ENCODE results near the gene FOCAD. TPM values are rescaled to one million over a fixed set of nuclear protein-coding genes. Genes with fewer than 3 reads are reported as not detected.

Gene FOCAD, protein sequence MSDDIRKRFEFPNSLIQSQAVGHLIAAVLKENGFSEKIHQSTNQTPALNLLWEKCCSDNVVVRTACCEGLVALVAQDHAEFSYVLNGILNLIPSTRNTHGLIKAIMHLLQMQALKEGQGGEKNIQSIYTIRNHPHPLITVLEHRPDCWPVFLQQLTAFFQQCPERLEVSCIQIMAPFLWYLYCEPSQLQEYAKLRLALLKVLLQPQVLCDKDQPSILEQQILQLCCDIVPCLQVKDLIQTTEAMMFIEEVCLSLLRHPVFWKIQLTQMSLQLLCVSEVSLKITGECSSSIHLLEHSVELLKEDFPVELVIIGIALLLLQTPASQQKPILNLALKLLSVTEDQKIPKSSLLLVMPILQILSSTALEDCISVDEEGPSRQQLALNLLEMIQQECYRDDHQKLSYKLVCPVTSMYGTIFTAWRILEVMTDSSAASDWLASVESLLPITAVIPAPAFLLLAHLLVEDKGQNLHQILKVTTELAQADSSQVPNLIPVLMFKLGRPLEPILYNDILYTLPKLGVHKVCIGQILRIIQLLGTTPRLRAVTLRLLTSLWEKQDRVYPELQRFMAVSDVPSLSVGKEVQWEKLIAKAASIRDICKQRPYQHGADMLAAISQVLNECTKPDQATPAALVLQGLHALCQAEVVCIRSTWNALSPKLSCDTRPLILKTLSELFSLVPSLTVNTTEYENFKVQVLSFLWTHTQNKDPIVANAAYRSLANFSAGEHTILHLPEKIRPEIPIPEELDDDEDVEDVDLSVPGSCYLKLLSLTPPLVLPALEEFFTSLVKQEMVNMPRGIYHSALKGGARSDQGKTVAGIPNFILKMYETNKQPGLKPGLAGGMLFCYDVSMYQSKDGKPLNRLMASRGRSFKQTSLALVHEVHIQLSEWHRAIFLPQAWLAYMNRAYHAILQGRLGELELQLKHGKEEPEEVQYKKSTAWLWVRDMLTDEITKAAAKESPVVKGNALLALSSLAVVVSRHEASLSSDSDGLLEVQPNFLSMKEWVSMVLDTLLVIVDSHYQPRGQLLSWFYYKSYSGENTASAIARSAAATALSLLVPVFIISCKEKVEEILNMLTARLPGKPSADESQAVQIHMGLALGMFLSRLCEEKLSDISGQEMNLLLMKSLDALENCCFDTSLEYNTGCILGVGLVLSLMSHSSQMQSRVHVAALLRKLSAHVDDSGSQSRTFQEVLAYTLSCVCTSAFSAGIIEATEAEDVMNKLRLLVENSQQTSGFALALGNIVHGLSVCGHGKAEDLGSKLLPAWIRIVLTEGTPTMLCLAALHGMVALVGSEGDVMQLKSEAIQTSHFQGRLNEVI (N-terminal part only)
- 27.2 TPM for total RNA-seq

DNA sequence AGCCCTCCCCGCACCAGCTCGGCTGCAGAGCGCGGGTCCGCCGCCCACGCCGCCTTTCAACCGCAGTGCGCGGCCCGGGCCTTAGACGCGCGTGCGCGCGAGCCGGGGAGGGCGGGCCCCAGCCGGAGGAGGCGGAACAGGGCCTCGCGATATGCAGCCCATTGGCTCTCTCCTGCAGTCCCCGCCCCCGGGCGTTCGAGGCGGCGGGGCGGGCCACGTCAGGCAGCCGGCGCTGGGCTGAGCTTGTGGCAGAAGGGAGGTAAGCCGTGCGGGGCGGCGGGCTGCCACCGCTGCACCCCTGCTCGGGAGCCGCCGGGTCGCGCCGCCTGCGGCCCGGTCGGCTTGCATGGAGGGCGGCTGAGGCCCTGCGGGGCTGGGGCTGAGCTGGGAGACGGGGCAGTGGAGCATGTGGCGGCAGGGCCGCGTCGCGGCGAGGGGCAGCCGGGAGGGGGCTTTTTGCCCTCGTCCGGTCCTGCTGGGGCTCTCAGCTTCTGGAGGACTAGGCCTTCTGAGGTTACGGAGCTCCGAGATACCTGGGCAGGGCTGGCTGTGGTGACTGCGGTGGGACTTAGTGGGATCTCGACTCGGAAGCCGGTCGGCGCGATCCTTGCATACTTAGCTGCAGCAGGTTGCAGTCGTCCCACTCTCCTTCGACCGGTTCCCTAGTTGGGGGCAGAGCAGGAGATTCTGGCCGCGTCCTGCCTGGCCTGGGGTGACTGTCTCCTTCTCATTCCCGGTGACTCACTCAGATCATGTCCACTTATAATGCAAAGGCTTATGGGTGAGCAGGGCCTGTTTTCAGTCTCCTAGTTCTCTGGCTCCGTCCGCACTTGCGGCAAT, at the start of gene FOCAD:
TSS of gene FOCAD (plus strand) at position 225 of the 840 bp plus-strand sequence. CDS start 31,095 bp downstream, outside the sequence.
- peak; percentile 95 for DNase-seq (ENCODE audit: low spot score)

DNA sequence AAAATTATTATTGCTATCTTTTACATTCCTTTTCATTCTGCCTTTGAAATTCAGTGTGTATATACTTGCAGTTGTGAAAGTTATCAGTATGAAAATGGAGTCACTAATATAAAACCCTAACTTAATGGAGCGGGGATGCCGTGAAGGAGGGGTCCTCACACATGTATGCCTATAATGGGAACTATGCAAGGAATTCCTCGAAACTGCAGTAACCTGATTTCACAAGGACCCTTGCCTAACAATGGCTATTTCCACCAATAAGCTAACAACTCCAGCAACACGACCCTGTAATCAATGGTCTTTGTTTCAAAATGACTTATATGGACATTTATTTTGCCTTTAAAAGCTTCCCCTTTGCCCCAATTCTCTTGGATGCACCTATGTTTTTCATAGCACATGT, 49.2 kb upstream of the FOCAD start:
- DNase-seq (ENCODE audit: low spot score): no peak

DNA sequence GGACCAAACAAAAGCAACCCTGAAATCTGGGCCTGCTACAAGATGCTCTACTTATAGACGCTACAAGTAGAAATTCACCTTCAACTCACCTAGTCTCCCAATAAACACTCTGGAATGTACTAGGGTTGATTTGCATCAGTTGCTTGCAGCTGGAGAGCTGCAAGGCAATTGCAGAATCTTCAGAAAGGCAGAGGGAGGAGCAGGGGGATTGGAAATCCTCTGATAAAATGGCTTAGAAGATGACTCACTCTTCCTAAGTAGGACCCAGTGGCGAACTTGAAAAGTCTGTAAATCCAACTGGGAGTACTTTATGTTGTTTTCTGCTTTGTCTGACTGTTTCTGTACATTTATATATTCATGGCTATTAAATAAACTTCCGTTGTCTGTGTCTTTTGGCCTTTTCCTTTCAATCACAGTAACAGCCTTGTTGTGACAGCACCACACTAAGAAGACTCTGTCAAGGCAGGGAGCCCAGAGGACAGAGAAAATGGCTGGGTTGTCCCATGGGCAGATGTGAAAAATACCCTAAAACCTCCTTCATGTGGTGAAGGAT, 47.1 kb upstream of the FOCAD start:
- DNase-seq (ENCODE audit: low spot score): no peak

DNA sequence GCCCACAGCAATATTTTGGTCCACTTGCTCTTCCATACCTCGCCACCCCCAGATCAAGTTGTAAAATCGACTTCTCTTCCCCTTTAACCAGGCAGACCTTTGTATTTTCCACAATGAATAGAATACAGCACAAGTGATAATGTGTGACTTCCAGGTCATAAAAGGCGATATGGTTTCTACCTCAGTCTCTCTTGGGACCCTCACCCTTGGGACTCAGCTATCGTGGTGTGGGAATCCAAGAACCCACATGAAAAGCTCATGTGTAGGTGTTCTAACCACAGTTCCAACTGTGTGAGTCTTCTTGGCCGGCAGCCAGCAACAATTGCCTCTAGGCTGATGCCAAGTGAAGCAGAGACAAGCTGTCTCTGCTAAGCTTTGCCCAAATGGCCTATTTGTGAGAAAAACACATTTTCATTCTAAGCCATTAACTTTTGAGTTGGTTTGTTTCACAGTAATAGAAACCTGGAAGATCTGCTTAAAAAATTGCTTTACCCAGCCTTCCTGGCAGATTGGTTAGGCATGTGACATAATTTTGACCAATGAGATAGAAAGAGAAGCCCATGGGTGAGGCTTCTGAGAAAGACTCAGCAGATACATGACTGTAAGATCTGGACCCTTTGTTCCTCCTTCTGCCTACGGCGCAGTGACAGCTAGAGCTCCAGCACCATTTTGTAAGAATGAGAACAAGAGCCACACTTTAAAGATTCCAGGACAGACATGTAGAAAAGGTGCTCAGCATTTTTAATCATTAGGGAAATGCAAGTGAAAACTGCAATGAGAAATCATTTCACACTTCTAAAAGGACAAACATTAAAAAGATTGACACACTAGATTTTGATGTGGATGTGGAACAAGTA, 43.5 kb upstream of the FOCAD start:
- peak; percentile 26 for DNase-seq (ENCODE audit: low spot score)

DNA sequence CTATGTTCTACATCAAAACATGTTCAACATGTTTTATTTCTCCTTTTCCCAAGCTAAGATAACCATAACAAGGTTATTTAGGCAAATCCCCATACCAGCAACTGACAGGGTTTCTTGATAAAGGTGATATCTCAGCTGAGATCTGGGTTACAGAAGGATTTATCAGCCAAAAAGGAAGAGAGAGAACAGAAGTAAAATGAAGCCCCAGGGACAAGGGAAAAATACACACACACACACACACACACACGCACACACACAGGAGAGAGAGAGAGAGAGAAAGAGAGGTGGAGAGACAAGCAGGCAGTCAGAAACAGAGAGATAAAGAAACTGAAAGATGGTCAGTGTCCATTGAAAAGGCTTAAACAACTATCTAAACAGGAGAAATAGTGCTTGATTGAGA, 42.0 kb upstream of the FOCAD start:
- no peak for DNase-seq (ENCODE audit: low spot score)

DNA sequence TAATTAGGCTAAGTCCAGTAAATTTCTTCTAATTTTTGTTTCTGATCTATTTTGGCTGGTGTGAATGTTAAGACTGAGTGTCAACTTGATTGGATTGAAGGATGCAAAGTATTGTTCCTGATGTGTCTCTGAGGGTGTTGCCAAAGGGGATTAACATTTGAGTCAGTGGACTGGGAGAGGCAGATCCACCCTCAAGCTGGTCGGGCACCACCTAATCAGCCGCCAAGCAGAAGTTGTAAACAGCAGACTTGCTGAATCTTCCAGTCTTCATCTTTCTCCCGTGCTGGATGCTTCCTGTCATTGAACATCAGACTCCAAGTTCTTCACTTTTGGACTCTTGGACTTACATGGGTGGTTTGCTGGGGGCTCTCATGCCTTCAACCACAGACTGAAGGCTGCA, 40.4 kb upstream of the FOCAD start:
- DNase-seq (ENCODE audit: low spot score): no peak

DNA sequence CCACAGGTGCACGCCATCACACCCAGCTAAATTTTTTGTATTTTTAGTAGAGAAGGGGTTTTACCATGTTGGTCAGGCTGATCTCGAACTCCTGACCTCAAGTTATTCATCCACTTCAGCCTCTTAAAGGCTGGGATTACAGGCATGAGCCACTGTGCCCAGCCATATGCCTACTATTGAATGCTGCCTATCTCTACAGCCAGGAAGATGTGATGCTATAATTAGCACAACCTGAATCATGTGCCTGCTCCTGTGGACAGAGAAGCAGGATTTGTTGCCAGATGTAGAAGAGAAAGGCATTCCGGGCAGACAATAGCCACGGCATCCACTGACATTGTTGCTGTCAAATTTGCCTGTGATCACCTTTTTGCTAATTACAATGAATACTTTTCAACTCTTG, 37.4 kb upstream of the FOCAD start:
- DNase-seq (ENCODE audit: low spot score): no peak

DNA sequence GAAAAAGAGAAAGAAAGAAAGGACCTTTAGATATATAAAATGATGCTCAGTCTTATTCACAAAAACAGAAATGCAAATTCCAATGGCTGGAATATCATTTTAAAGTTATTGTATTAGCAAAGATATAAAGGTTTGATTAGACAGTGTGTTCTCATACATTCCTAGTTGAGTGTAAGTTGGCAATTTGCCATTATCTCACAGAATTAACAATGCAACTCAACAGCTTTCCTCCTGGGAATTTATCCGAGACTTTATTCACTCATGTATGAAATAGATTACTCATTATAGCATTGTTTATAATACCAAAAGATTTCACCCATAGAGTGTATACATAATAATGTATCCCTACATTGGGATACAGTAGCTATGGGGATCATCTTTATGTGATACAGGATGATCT, 34.7 kb upstream of the FOCAD start:
- DNase-seq (ENCODE audit: low spot score): no peak

DNA sequence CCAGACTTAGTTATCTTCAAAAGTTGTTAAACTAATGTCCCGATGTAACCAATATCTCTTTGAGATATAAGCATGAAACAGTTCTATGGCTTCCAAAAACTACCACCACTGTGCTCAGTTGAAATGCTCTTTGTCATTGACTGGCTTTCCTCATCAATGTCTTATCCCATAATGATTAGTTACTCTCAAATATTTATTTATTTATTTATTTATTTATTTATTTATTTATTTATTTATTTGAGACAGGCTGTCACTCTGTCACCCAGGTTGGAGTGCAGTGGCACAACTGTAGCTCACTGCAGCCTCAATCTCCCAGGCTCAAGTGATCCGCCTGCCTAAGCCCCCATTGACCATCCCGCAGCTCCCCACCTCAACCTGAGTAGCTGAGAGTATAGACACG, 33.7 kb upstream of the FOCAD start:
- DNase-seq (ENCODE audit: low spot score): no peak

DNA sequence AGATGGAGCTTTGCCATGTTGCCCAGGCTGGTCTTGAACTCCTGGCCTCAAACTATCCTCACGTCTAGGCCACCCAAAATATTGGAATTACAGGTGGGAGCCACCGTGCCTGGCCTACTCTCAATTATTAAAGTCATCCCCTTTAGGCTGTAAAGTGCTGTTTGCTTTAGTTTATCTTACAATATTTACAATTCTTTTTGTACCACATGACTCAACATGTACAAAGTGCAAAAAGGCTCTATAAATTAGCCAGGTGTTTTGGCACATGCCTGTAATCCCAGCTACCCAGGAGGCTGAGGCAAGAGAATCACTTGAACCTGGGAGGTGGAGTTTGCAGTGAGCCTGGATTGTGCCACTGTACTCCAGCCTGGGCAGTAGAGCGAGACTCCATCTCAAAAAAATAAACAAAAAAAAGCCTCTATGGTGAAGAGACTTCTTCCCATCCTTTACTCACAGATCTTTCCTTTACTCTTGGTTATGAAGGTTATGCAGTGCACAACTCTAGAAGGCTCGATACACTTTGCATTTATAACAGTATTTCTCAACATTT, 33.2 kb upstream of the FOCAD start:
- DNase-seq (ENCODE audit: low spot score): no peak

DNA sequence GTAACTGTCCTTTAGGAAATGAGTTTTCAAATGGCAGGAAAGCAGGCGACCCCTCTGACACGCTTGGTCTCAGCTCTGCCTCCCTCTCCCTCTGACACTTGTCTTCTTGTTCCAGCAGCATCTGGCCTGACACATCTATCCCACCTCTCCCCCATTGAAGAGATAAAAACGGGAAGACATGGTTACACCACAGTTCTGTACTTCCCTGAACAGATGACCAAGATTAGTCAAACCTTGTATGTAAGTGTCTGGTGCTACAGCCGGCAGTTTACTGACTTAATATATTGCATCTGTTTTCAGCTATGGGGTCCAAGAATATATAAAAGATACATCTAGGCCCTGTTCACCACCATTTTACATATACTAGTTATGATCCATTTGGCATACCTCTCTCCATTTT, 32.1 kb upstream of the FOCAD start:
- no peak for DNase-seq (ENCODE audit: low spot score)

DNA sequence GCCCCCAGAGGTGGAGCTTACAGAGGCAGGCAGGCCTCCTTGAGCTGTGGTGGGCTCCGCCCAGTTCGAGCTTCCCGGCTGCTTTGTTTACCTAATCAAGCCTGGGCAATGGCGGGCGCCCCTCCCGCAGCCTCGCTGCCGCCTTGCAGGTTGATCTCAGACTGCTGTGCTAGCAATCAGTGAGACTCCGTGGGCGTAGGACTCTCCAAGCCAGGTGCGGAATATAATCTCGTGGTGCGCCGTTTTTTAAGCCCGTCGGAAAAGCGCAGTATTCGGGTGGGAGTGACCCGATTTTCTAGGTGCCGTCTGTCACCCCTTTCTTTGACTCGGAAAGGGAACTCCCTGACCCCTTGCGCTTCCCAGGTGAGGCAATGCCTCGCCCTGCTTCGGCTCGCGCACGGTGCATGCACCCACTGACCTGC, 25.8 kb upstream of the FOCAD start:
- DNase-seq (ENCODE audit: low spot score): peak; percentile 26

DNA sequence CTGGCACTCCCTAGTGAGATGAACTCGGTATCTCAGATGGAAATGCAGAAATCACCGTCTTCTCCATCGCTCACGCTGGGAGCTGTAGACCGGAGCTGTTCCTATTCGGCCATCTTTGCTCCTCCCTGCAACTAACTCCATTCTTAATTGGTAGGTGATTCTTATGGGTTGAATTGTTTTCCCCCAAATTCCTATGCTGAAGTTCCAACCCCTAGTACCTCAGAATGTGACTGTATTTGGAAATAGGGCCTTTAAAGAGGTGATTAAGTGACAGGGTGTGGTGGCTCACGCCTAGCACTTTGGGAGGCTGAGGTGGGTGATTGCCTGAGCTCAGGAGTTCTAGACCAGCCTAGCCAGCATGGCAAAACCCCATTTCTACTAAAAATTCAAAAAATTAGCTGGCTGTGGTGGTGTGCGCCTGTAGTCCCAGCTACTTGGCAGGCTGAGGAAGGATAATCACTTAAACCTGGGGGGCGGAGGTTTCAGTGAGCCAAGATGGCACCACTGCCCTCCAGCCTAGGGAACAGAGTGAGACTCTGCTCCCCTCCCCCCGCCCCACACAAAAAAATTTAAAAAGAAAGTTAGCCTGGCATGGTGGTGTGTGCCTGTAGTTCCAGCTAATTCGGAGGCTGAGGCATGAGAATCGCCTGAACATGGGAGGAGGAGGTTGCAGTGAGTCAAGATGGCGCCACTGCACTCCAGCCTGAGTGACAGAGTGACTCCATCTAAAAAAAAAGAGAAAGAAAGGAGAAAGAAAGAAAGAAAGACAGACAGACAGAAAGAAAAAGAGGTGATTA, 25.2 kb upstream of the FOCAD start:
- no peak for DNase-seq (ENCODE audit: low spot score)

DNA sequence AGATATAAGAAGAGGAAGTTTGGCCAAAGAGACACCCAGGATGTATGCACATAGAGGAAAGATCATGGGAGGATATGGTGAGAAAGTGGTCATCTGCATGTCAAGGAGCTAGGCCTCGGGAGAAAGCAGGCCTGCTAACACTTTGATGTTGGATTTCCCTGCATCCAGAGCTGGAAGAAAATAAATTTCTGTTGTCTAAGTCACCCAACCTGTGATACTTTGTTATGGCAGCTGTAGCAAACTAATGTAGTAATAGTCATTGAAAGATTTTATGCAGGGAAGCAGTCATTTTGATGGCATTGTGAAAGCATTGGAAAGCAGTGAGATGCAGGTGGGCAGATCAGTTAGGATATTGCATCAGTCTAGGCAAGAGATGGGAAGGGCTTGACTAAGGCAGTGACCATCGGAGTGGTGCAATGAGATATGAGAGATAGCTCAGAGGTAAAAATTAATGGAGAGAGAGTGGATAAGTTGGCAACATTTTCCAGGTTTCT, 24.5 kb upstream of the FOCAD start:
- DNase-seq (ENCODE audit: low spot score): no peak

DNA sequence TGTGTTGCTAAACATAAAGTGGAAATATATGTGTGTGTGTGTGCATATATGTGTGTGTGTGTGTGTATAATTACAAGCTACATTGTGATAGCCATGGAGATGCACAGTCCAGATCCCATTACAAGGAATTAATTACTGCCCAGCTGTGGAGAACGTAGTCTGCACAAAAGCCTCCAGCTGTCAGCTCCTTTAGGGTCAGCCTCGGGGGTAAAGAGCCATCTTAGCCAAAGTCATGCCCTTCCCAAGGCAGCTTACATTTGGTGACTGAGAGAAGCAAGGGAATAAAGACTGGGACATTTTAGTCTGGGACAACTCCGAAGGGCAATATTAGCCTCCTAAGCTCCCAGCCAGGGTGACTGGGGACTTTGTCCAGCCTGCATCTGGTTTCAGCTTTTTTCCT, 21.9 kb upstream of the FOCAD start:
- DNase-seq (ENCODE audit: low spot score): no peak

DNA sequence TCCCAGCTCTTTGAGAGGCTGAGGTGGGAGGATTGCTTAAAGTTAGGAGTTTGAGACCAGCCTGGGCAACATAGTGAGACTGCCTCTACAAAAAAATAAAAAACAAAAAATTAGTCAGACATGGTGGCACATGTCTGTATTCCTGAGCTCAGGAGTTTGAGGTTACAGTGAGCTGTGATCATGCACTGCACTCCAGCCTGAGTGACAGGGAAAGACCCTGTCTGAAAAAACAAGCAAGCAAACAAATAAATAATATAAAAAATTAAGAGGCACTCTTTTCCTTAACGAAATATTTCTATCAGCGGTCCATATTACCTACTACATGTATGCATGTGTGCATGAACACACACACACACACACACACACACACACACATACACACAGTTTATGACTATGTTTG, 20.9 kb upstream of the FOCAD start:
- DNase-seq (ENCODE audit: low spot score): no peak

DNA sequence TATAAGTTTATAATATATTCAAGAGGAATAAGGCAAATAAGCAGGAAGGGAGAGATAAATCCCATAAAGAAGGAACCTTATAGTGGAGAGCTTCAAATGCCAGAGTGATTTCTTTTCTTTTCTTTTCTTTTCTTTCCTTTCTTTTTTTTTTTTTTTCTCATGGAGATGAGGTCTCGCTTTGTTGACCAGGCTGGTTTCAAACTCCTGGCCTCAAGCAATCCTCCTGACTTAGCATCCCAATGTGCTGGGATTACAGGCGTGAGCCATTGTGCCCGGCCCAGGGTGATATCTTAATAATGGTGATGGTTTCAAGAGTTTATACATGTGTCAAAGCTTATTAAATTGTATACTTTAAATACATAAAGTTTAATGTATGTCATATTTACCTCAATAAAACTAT, 19.6 kb upstream of the FOCAD start:
- DNase-seq (ENCODE audit: low spot score): no peak

DNA sequence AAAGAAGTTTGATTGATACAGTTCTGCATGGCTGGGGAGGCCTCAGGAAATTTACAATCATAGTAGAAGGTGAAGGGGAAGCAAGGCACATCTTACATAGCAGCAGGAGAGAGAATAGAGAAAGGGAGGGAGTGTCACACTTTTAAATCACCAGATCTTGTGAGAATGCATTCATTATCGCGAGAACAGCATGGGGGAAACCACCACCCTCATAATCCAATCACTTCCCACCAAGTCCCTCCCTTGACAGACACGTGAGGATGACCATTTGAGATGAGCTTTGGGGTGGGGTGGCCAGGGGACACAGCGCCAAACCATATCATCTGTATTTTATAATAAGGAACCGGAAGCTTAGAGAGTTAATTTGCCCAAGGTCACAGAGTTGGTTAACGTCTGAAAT, 13.7 kb upstream of the FOCAD start:
- DNase-seq (ENCODE audit: low spot score): no peak

DNA sequence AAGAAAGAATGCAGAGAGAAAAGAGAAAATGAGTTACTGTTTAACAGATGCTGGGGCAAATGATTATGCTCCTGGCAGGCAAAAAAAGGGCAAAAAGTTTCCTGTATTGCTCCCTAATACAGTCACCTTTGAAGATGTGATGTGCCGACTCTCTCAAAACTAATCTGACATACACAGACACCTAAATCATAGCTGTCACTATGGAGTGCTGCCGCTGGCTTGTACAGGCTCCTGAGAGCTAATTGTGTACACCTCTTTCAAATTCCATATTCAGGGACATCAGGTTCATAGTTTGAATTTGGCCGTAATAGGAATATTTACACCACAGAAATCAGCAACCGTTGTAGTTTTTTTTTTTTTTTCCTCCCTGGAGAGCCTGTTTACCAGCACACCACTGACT, 12.4 kb upstream of the FOCAD start:
- no peak for DNase-seq (ENCODE audit: low spot score)
